Neural crest cell (in vitro differentiated cells): ENCODE results near the gene SUN5. TPM values are rescaled to one million over a fixed set of nuclear protein-coding genes. Genes with fewer than 3 reads are reported as not detected.
"Not testable (repeated sequence)": the region's sequence is repeated elsewhere in the genome, so short reads cannot be mapped to it uniquely, and the experiment has no call there.

Source experiments
- DNase-seq: peaks from one replicate; pipeline ENCODE4 v3.0.0; 2021; ENCODE audit warnings: low read depth, mixed read lengths, low spot score
- H3K27ac Mint-ChIP-seq: one replicate; pipeline ENCODE4 v1.8.0; 2021; ENCODE audit warnings: mild to moderate bottlenecking, mixed read lengths; ENCODE audit not compliant: unreplicated experiment
- H3K27me3 Mint-ChIP-seq: 2 replicates; pipeline ENCODE4 v1.8.0; 2021; ENCODE audit warnings: low read depth, mild to moderate bottlenecking, mixed read lengths
- H3K36me3 Mint-ChIP-seq: 2 replicates; pipeline ENCODE4 v1.8.0; 2021; ENCODE audit warnings: low read depth, mild to moderate bottlenecking, mixed read lengths
- H3K4me1 Mint-ChIP-seq: 2 replicates; pipeline ENCODE4 v1.8.0; 2021; ENCODE audit warnings: mixed read lengths
- H3K4me3 Mint-ChIP-seq: one replicate; pipeline ENCODE4 v1.8.0; 2021; ENCODE audit warnings: mild to moderate bottlenecking, mixed read lengths
- H3K9me3 Mint-ChIP-seq: 2 replicates; pipeline ENCODE4 v1.8.0; 2021; ENCODE audit warnings: mixed read lengths
- CTCF ChIP-seq: fragments of 200-600 bp; sonication (generic); conservative IDR thresholded peaks from 2 replicates; pipeline ENCODE4 v1.5.0; 2021; ENCODE audit warnings: antibody characterized with exemption, mild to moderate bottlenecking
- total RNA-seq: library from RNA; stranded (reverse); gene quantifications from 2 replicates; pipeline ENCODE4 v1.2.1, GENCODE V29; 2021

The SUN5 gene
- total RNA-seq, 1 donor from 2014 or later, result not detected

GRCh38 chr20:32977281-32978008 is 26.8 kb downstream of the SUN5 start:
- Mint-ChIP-seq H3K36me3 (no peaks in the 10 kb centered on the region), H3K27me3 (no peaks in the 10 kb centered on the region), H3K27ac (no peak overlapping the region), H3K4me1 (peaks cover 59% of the 10 kb centered on the region), H3K9me3 (no peaks in the 10 kb centered on the region), H3K4me3 (no peak overlapping the region)
- no peak for TF ChIP-seq CTCF
- no peak for DNase-seq

- DNase-seq, result no peak
- no peak for TF ChIP-seq CTCF
- Mint-ChIP-seq H3K27ac (no peak overlapping the region), H3K4me3 (no peak overlapping the region), H3K4me1 (peaks cover 54% of the 10 kb centered on the region), H3K9me3 (no peaks in the 10 kb centered on the region), H3K27me3 (no peaks in the 10 kb centered on the region), H3K36me3 (no peaks in the 10 kb centered on the region)
Observed at GRCh38 chr20:32976746-32977145, 27.5 kb downstream of the SUN5 start.

GRCh38 chr20:32975698-32976674 is 28.2 kb downstream of the SUN5 start:
- Mint-ChIP-seq H3K36me3 (no peaks in the 10 kb centered on the region), H3K4me1 (peaks cover 49% of the 10 kb centered on the region), H3K27me3 (no peaks in the 10 kb centered on the region), H3K9me3 (no peaks in the 10 kb centered on the region), H3K27ac (peak overlapping the region; percentile 66), H3K4me3 (no peak overlapping the region)
- no peak for DNase-seq
- no peak for TF ChIP-seq CTCF

DNA sequence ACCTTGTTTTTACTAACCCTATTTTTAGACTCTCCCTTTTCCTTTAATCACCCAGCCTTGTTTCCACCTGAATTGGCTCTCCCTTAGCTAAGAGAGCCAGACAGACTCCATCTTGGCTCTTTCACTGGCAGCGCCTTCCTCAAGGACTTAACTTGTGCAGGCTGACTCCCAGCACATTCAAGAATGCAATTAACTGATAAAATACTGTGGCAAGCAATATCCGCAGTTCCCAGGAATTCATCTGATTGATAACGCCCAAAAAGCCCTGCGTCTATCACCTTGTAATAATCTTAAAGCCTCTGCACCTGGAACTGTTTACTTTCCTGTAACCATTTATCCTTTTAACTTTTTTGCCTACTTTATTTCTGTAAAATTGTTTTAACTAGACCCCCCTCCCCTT is 29.1 kb downstream of the SUN5 start:
- not testable (repeated sequence) for H3K4me3 Mint-ChIP-seq, H3K9me3 Mint-ChIP-seq, DNase-seq, H3K27me3 Mint-ChIP-seq, H3K36me3 Mint-ChIP-seq
- H3K27ac Mint-ChIP-seq, result peak overlapping the region; percentile 60
- peaks cover 40% of the 10 kb centered on the region for H3K4me1 Mint-ChIP-seq

- not testable (repeated sequence) for H3K27me3 Mint-ChIP-seq, DNase-seq, H3K36me3 Mint-ChIP-seq, H3K9me3 Mint-ChIP-seq, H3K4me3 Mint-ChIP-seq
- peak overlapping the region; percentile 60 for H3K27ac Mint-ChIP-seq
- peaks cover 34% of the 10 kb centered on the region for H3K4me1 Mint-ChIP-seq
Observed at GRCh38 chr20:32974204-32975064, 29.8 kb downstream of the SUN5 start.

GRCh38 chr20:32973077-32973717 is 31.0 kb downstream of the SUN5 start:
- Mint-ChIP-seq H3K36me3 (no peaks in the 10 kb centered on the region), H3K4me3 (no peak overlapping the region), H3K27ac (no peak overlapping the region), H3K9me3 (no peaks in the 10 kb centered on the region), H3K27me3 (no peaks in the 10 kb centered on the region), H3K4me1 (peaks cover 31% of the 10 kb centered on the region)
- no peak for DNase-seq
- no peak for TF ChIP-seq CTCF
